ENCODE data around the gene FBXW10.
"Not testable (repeated sequence)": the region's sequence is repeated elsewhere in the genome, so short reads cannot be mapped to it uniquely, and the experiment has no call there.

Gene FBXW10, protein sequence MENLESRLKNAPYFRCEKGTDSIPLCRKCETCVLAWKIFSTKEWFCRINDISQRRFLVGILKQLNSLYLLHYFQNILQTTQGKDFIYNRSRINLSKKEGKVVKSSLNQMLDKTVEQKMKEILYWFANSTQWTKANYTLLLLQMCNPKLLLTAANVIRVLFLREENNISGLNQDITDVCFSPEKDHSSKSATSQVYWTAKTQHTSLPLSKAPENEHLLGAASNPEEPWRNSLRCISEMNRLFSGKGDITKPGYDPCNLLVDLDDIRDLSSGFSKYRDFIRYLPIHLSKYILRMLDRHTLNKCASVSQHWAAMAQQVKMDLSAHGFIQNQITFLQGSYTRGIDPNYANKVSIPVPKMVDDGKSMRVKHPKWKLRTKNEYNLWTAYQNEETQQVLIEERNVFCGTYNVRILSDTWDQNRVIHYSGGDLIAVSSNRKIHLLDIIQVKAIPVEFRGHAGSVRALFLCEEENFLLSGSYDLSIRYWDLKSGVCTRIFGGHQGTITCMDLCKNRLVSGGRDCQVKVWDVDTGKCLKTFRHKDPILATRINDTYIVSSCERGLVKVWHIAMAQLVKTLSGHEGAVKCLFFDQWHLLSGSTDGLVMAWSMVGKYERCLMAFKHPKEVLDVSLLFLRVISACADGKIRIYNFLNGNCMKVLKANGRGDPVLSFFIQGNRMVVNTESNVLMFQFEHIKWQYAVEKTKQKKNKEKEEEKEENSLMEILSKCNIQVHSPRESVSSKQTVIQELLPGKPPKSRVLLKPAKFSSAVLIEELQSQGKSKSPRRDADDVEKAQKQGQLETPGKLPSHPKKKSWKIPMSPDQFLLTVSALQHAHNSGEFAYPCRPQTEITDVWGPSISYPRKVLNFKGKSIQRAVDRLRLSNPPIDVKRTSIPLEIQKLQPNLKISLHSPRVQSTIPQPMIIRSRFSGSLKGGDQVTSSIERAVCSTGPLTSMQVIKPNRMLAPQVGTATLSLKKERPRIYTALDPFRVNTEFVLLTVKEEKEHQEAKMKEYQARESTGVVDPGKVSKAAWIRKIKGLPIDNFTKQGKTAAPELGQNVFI

GRCh38 chr17:18743699-18744421 is at the start of gene FBXW10:
Gene FBXW10, plus strand, starts transcription at chr17:18744054. Its CDS starts 191 bp downstream, at chr17:18744245.
- not testable (repeated sequence) for DNase-seq (ENCODE audit: low read depth in 2 of 2)

DNA sequence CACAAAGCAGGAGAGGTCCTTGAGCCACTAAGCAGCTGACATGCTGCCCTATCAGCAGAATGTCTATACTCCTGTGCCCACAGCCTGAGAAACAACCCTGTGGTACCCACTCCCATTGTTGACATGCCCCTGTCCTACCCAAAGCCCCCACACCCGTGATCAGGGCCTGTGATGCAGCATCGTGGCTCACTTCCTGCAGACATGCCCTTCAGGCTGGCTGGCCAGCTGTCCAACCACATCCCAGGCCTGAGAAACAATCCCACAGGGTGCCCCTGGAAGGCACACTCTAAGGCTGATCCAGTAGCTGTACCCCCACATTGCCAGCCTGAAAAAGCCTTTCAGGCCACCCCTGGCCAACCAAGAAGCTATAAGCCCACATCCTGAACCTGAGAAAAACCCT is 48.7 kb upstream of the FBXW10 start:
- DNase-seq (ENCODE audit: low read depth in 2 of 2), result not testable (repeated sequence)

GRCh38 chr17:18698473-18699103 is 45.3 kb upstream of the FBXW10 start:
- DNase-seq (ENCODE audit: low read depth in 2 of 2), result not testable (repeated sequence)

DNA sequence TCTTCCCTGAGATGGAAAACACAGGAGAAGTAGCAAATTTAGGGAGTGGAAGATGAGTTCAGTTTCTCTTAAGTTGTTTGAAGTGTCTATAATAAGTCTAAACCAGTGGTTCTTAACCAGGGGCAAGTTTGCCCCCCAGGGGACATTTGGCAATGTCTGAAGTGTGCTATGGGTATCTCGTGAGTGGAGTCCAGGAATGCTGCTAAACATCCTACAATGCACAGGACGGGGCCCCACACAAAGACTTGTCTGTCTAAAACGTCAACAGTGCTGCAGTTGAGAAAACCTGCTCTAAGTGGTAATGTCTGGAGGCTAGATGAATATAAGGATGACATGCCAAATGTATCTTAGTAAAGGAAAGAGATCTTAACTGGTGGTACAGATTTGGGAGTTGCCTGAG is 37.9 kb upstream of the FBXW10 start:
- DNase-seq (ENCODE audit: low read depth in 2 of 2), result not testable (repeated sequence)

DNA sequence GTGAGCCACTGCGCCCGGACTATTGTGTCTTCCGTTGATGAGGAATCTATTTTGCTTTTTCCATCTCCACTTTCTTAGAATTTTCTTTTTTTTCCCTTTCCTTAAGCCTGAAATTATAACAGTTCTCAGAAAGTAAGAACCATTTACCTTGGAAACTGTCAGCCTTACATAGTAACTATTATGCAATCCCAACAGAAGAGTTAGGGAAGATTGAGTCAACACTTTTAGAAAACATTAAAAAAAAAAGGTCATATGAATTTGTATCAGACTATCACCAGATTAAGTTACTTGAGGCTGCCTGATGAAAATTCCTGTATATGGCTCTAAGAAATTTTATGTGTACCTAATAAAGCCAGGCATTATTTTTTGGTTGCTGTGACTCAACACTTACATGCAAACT is 35.6 kb upstream of the FBXW10 start:
- DNase-seq (ENCODE audit: low read depth in 2 of 2), result not testable (repeated sequence)

- peak; percentile 25 to 36 for DNase-seq (ENCODE audit: low read depth in 2 of 2)
These were observed 31.4 kb upstream of the FBXW10 start for GRCh38 chr17:18712354-18712999.

DNA sequence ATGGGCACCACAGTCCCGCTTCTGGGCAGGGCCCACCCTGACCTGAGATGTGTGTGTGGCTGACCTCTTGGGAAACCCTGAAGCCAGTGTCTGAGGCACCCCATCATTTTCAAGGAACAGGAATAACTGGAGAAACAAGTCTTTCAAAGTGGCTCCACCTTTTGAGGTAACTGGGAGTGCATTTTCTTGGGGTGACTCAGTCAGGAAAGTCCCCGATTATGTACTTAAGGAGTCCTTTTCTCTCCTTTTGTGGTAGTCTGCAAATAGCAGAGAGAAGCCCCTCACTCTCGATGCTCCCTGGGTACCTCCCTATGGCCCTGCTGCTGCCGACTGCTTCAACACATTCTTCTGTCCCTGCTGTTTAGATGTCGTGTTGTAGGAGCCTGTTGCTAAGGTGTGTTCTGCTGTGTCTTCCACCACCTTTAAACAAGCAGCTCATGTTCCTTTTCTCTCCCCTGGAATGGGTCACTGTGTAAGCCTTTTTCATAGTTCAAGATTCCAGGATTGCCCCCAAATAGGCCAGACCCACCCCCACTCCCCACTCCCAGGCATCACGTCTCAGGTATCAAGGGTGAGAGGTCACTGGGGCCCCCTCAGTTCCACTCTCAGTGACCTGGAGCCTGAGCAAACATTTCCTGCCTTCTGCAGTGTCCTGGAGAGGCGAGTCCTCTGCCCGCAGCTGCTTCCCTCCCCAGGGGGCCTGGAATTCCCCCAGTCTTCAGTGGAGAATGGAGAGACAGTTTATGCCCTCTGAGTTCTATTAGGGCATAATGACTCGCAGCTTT is 25.0 kb upstream of the FBXW10 start:
- DNase-seq (ENCODE audit: low read depth in 2 of 2), result not testable (repeated sequence)

- not testable (repeated sequence) for DNase-seq (ENCODE audit: low read depth in 2 of 2)
These were observed 24.3 kb upstream of the FBXW10 start for GRCh38 chr17:18719428-18720110.

GRCh38 chr17:18721775-18722547 is 21.9 kb upstream of the FBXW10 start:
- DNase-seq (ENCODE audit: low read depth in 2 of 2), result not testable (repeated sequence)

- not testable (repeated sequence) for DNase-seq (ENCODE audit: low read depth in 2 of 2)
These were observed 21.2 kb upstream of the FBXW10 start for GRCh38 chr17:18722612-18723011.

GRCh38 chr17:18723509-18723908 is 20.3 kb upstream of the FBXW10 start:
- not testable (repeated sequence) for DNase-seq (ENCODE audit: low read depth in 2 of 2)

- not testable (repeated sequence) for DNase-seq (ENCODE audit: low read depth in 2 of 2)
These were observed 11.4 kb upstream of the FBXW10 start for GRCh38 chr17:18732438-18732837.

- not testable (repeated sequence) for DNase-seq (ENCODE audit: low read depth in 2 of 2)
These were observed 10.5 kb upstream of the FBXW10 start for GRCh38 chr17:18733350-18733749.

DNA sequence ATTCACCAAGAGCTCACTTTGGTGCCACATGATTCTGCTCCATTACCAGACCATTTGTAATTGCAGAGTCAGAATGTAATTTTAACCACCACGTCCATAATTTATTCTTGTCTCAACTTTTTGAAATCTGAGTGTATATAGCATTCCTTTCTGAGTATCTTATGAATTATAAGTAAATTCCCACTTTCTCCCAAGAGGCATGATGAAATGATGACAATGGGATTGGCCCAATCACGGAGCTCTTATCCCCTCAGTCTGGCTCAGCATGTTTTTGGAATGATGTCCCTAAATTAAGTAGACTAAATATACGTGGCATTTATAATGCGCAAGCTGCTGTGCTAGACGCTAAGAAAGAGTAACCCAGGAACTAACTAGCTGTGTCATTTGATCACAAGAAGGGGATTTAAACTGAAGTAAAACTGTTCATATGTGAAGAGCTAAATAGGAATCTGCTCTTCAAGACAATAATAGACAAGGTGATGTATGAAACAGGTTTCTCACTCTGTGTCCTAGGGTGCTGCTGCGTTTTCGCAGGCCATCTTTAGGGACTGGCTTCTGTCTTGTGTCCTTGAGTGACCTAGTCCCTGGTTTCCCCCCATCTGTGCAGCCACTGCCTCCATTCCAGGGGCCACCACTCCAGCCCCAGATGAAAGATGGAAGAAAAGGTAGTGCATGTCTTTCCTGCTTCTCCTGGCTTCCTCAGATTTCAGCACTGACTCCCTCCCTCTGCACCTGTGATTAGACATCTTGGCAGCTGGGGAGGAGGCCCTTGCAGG is 4.0 kb upstream of the FBXW10 start:
- DNase-seq (ENCODE audit: low read depth in 2 of 2), result not testable (repeated sequence)

DNA sequence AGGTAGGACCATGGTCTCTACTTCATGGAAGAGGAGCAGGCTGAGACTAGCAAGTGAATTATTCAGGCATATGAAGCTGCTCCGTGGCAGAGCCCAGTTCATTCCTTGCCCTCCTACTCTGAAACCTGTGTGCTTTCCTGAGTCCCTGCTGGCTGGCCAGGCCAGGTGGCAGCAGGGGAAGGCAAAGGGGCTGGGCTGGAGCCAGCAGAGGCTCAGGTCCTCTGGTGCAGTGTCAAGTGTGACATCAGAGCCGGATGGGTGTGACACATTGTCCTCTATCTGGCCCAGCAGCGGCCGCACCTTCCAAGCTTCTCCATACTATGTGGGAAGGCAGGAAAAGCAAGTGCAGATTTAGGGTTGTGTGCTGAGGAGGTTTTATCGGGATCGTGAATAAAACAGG is 2.6 kb upstream of the FBXW10 start:
- DNase-seq (ENCODE audit: low read depth in 2 of 2), result not testable (repeated sequence)

DNA sequence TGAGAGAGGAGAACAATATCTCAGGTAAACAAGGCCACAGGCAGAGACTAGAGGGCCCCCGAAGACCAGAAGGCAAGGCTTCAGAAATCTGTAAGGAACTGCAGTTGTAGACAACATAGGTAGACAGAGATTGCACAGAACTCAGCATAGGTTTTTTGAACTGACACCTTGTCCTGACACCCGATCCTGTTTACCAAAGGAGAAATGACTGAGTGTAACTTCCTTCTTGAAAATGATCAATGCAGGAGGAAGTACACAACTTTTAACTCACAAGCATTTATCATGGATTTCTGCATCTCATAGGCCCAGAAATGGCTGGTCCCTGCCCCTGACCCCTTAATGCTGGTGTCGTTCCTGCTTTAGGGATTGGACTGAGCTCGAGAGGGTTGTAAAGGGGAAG is 872 bp downstream of the FBXW10 start:
- DNase-seq (ENCODE audit: low read depth in 2 of 2), result not testable (repeated sequence)

- not testable (repeated sequence) for DNase-seq (ENCODE audit: low read depth in 2 of 2)
These were observed 2.7 kb downstream of the FBXW10 start for GRCh38 chr17:18746551-18746950.

All from stimulated activated CD8-positive, alpha-beta memory T cell treated with anti-CD3 and anti-CD28 coated beads, Interleukin-2, amount 100 ng/mL, for 1 hour (primary cell).